ENCODE results near the gene LDLRAP1.

GRCh38 chr1:25523542-25523941 is 19.9 kb upstream of the LDLRAP1 start:
- TF ChIP-seq CTCF (IDR thresholded peaks at IDR 0.05), result no peak
- TF ChIP-seq POLR2AphosphoS5 (IDR thresholded peaks at IDR 0.05), result no peak
